Measurements from ENCODE around the gene TPSD1.
"Not testable (repeated sequence)": the region's sequence is repeated elsewhere in the genome, so short reads cannot be mapped to it uniquely, and the experiment has no call there.

TPSD1 gene

GRCh38 chr16:1288813-1289476, 33.1 kb downstream of the TPSD1 start:
- H3K27ac ChIP-seq: no peak overlapping the region
- TF ChIP-seq, protein P1, sequence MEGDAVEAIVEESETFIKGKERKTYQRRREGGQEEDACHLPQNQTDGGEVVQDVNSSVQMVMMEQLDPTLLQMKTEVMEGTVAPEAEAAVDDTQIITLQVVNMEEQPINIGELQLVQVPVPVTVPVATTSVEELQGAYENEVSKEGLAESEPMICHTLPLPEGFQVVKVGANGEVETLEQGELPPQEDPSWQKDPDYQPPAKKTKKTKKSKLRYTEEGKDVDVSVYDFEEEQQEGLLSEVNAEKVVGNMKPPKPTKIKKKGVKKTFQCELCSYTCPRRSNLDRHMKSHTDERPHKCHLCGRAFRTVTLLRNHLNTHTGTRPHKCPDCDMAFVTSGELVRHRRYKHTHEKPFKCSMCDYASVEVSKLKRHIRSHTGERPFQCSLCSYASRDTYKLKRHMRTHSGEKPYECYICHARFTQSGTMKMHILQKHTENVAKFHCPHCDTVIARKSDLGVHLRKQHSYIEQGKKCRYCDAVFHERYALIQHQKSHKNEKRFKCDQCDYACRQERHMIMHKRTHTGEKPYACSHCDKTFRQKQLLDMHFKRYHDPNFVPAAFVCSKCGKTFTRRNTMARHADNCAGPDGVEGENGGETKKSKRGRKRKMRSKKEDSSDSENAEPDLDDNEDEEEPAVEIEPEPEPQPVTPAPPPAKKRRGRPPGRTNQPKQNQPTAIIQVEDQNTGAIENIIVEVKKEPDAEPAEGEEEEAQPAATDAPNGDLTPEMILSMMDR (conservative IDR thresholded peaks at IDR 0.05): no peak

DNA sequence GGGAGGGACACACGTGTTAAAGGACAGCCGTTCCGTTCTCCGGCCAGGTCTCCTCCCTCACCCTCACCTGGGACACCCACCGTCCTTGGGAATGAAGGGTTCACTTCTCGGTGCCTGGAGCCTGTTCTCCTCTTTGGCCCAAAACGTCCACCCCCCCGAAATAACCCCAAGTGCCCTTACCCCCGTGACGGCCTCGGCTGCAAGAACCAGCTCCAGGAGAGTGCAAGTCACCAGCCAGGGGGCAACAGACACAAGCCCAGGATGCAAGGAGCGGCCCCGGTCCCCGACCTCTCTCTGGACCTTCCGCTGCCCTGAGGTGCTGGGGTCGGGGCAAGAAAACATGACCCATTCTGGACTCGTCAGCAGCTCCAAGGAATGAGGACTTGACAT, 33.6 kb downstream of the TPSD1 start:
- H3K27ac ChIP-seq: no peak overlapping the region
- TF ChIP-seq, protein P1 (conservative IDR thresholded peaks at IDR 0.05): no peak

- no peak overlapping the region for H3K27ac ChIP-seq
- TF ChIP-seq, protein P1 (conservative IDR thresholded peaks at IDR 0.05): no peak
Measured at GRCh38 chr16:1290063-1290501, 34.2 kb downstream of the TPSD1 start.

DNA sequence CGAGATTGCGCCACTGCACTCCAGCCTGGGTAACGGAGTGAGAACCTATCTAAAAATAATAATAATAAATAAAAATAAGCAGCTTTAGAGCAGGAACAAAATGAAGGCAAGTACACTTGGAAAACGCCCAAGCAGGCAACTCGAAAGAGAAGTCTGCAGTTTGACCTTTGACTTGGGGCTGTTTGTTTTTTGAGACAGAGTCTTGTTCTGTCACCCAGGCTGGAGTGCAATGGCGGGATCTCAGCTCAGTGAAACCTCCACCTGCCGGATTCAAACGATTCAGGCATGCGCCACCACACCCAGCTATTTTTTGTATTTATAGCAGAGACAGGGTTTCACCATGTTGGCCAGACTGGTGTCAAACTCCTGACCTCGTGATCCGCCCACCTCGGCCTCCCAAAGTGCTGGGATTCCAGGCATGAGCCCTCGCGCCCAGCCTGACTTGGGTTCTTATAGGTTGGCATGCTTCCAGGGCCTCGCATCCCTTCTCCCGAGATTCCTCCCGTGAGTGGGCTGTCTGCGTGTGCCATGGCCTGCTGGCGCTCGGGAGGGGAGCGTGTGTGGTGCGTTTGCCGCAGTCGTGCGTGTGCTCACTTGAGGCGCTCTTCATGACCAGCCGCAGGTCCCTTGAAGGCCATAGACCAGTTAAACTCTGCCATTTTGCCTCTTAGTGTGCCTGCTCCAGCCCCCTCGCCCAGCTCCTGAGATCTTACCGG, 35.1 kb downstream of the TPSD1 start:
- TF ChIP-seq, protein P1 (conservative IDR thresholded peaks at IDR 0.05): no peak
- no peak overlapping the region for H3K27ac ChIP-seq

GRCh38 chr16:1291576-1291974, 35.7 kb downstream of the TPSD1 start:
- no peak overlapping the region for H3K27ac ChIP-seq
- TF ChIP-seq, protein P1 (conservative IDR thresholded peaks at IDR 0.05): no peak

DNA sequence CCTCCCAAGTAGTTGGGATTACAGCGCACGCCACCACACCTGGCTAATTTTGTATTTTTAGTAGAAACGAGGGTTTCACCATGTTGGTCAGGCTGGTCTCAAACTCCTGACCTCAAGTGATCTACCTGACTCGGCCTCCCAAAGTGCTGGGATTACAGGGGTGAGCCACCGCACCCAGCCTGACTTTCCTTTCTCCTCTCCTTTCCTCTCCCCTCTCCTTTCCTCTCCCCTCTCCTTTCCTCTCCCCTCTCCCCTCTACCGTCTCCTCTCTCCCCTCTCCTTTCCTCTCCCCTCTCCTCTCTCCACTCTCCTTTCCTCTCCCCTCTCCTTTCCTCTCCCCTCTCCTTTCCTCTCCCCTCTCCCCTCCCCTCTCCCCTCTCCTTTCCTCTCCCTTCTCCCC, 36.3 kb downstream of the TPSD1 start:
- H3K27ac ChIP-seq: not testable (repeated sequence)

- not testable (repeated sequence) for H3K27ac ChIP-seq
Measured at GRCh38 chr16:1292808-1293207, 36.9 kb downstream of the TPSD1 start.

DNA sequence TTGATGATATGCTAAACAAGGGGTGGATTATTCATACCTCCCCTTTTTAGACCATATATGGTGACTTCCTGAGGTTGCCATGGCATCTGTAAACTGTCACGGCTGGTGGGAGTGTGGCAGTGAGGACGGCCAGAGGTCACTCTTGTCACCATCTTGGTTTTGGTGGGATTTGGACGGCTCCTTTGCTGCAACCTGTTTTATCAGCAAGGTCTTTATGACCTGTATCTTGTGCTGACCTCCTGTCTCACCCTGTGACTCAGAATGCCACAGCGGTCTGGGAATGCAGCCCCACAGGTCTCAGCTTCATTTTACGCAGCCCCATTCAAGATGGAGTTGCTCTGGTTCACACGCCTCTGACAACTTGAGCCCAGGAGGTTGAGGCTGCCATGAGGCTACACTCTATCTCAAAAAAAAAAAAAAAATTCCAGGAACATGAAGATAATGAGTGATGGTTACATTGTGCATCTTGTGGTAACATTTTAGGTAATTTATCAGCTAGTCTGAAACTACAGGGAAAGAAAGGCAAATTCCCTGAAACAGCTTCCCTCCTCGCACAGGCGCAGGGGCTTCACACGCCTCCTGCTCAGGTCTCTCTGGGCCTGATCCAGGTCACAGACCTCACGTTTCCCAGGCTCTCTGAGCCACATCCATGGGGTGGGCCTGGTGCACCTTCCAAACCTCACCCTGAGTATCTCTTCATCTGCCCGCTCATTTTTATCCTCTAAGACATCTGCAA, 38.2 kb downstream of the TPSD1 start:
- H3K27ac ChIP-seq: no peak overlapping the region
- TF ChIP-seq, protein P1 (conservative IDR thresholded peaks at IDR 0.05): no peak

Measured in VCaP (cell line).